ENCODE data around the gene VKORC1.

- TF ChIP-seq CTCF (conservative IDR thresholded peaks at IDR 0.05; ENCODE audit: low read depth, low read length) = no peak
- no peak for TF ChIP-seq EZH2 (IDR thresholded peaks at IDR 0.05; ENCODE audit: borderline replicate concordance, low read depth, low read length, poor library complexity, severe bottlenecking)
Observed at GRCh38 chr16:31073142-31073969, 21.2 kb downstream of the VKORC1 start.

All from A673 (cell line).